Glutamatergic neuron (in vitro differentiated cells): ENCODE results near the gene PRC1. TPM values are rescaled to one million over a fixed set of nuclear protein-coding genes. Genes with fewer than 3 reads are reported as not detected.

ENCODE experiments used
- DNase-seq: peaks from one replicate; pipeline ENCODE4 v3.0.0; 2022
- H3K27ac Mint-ChIP-seq: one replicate; pipeline ENCODE4 v1.8.0; 2020; ENCODE audit warnings: mild to moderate bottlenecking, mixed read lengths, inconsistent platforms; ENCODE audit not compliant: unreplicated experiment
- H3K27me3 Mint-ChIP-seq: one replicate; pipeline ENCODE4 v1.8.0; 2020; ENCODE audit warnings: mild to moderate bottlenecking, moderate library complexity, mixed read lengths, inconsistent platforms; ENCODE audit not compliant: unreplicated experiment
- H3K36me3 Mint-ChIP-seq: one replicate; pipeline ENCODE4 v1.8.0; 2020; ENCODE audit warnings: mild to moderate bottlenecking, mixed read lengths, inconsistent platforms; ENCODE audit not compliant: unreplicated experiment
- H3K4me1 Mint-ChIP-seq: one replicate; pipeline ENCODE4 v1.8.0; 2020; ENCODE audit warnings: mild to moderate bottlenecking, low read depth, mixed read lengths, inconsistent platforms; ENCODE audit not compliant: unreplicated experiment
- H3K4me3 Mint-ChIP-seq: one replicate; pipeline ENCODE4 v1.8.0; 2020; ENCODE audit warnings: mild to moderate bottlenecking, mixed read lengths, inconsistent platforms; ENCODE audit not compliant: unreplicated experiment
- H3K9me3 Mint-ChIP-seq: one replicate; pipeline ENCODE4 v1.8.0; 2020; ENCODE audit warnings: mild to moderate bottlenecking, moderate library complexity, mixed read lengths, inconsistent platforms; ENCODE audit not compliant: unreplicated experiment
- total RNA-seq: library from RNA; stranded (reverse); fragmentation: NEBNext Ultra II Directional; extraction: Animal tissue kit (Norgen Biotek cat#: 25700); gene quantifications from one replicate; pipeline ENCODE4 v1.2.1, GENCODE V29; 2021; ENCODE audit not compliant: unreplicated experiment
- TF ChIP-seq, protein P1 (sequence below): fragments of 200-600 bp; sonication (generic); IDR thresholded peaks from one replicate; pipeline ENCODE4 v1.5.0; 2021; ENCODE audit not compliant: partially characterized antibody, unreplicated experiment

The PRC1 gene
- total RNA-seq, 1 donor from 2014 or later, result 42.5 TPM

DNA sequence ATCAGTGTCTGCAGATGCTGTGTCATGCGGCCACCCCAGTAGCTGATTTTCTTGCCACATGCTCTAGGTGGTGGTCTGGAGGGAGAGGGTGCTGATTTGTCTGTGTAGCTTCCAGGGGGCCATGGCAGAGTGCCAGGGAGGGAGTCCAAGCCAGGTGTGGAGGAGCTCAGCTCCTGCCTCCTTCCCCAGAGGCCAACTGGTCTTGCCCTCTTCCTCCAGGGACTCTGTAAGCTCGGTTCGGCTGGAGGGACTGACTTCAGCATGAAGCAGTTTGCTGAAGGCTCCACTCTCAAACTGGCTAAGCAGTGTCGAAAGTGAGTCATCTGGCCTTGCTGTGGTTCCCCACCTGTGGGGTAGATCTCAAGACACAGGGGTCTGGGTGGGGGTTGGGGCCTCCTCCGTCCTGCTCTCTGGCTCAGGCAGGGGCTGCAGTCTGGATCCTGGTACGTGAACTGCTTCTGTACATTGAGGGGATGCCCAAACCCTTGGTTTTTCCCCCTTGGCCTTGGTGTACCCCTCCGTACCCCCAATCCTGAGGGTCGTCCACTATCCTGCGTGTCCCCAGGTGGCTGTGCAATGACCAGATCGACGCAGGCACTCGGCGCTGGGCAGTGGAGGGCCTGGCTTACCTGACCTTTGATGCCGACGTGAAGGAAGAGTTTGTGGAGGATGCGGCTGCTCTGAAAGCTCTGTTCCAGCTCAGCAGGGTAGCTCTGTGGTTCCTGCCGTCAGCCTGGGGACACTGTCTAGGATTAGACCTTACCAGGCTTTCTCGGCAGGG is 46.6 kb downstream of the PRC1 start:
- peaks cover 3% of the 10 kb centered on the region for H3K9me3 Mint-ChIP-seq
- H3K4me3 Mint-ChIP-seq, result no peak overlapping the region
- no peaks in the 10 kb centered on the region for H3K4me1 Mint-ChIP-seq
- H3K27me3 Mint-ChIP-seq, result peaks cover 5% of the 10 kb centered on the region
- H3K27ac Mint-ChIP-seq, result no peak overlapping the region
- TF ChIP-seq, protein P1, sequence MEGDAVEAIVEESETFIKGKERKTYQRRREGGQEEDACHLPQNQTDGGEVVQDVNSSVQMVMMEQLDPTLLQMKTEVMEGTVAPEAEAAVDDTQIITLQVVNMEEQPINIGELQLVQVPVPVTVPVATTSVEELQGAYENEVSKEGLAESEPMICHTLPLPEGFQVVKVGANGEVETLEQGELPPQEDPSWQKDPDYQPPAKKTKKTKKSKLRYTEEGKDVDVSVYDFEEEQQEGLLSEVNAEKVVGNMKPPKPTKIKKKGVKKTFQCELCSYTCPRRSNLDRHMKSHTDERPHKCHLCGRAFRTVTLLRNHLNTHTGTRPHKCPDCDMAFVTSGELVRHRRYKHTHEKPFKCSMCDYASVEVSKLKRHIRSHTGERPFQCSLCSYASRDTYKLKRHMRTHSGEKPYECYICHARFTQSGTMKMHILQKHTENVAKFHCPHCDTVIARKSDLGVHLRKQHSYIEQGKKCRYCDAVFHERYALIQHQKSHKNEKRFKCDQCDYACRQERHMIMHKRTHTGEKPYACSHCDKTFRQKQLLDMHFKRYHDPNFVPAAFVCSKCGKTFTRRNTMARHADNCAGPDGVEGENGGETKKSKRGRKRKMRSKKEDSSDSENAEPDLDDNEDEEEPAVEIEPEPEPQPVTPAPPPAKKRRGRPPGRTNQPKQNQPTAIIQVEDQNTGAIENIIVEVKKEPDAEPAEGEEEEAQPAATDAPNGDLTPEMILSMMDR, result no peak
- no peak for DNase-seq
- no peaks in the 10 kb centered on the region for H3K36me3 Mint-ChIP-seq

DNA sequence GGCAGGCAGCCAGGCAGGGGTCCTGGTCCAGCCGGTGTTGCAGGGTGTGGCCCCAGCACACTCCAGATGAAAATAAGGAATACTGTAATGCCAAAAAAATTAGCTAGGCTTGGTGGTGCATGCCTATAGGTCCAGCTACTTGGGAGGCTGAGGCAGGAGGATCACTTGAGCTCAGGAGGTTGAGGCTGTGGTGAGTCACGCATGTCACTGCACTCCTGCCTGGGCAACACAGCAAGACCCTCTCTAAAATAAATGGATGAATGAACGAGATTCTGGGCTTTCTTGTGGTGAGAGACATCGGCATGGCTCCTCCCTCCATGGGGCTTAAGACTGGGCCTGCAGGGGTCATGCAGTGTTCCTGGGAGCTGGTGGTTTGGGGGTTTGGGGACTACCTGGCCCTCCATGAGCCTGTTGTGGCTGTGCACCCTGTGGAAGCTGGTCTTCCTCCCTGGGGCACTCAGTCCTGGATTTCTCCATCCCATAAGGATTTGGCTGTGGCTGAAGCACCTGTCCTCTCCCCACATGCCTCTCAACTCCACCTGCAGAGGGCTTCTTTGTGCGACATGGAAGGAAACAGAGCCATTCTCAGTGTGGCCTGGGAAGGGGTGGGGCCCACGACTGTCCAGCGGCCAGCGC is 47.3 kb downstream of the PRC1 start:
- no peak for DNase-seq
- Mint-ChIP-seq H3K36me3 (no peaks in the 10 kb centered on the region), H3K4me1 (no peaks in the 10 kb centered on the region), H3K4me3 (no peak overlapping the region), H3K9me3 (peaks cover 2% of the 10 kb centered on the region), H3K27ac (no peak overlapping the region), H3K27me3 (peaks cover 4% of the 10 kb centered on the region)
- TF ChIP-seq, protein P1, result no peak

DNA sequence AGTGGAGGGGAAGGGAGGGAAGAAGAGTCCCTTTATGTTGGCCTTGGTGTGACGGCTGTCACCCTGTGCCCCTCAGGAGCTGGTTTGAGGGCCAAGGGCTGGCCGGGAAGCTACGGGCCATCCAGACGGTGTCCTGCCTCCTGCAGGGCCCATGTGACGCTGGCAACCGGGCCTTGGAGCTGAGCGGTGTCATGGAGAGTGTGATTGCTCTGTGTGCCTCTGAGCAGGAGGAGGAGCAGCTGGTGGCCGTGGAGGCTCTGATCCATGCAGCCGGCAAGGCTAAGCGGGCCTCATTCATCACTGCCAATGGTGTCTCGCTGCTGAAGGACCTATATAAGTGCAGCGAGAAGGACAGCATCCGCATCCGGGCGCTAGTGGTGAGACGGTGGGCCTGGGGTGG is 47.8 kb downstream of the PRC1 start:
- Mint-ChIP-seq H3K9me3 (peaks cover 2% of the 10 kb centered on the region), H3K27ac (no peak overlapping the region), H3K4me1 (no peaks in the 10 kb centered on the region), H3K36me3 (no peaks in the 10 kb centered on the region), H3K4me3 (no peak overlapping the region), H3K27me3 (no peaks in the 10 kb centered on the region)
- no peak for DNase-seq
- TF ChIP-seq, protein P1, result no peak

DNA sequence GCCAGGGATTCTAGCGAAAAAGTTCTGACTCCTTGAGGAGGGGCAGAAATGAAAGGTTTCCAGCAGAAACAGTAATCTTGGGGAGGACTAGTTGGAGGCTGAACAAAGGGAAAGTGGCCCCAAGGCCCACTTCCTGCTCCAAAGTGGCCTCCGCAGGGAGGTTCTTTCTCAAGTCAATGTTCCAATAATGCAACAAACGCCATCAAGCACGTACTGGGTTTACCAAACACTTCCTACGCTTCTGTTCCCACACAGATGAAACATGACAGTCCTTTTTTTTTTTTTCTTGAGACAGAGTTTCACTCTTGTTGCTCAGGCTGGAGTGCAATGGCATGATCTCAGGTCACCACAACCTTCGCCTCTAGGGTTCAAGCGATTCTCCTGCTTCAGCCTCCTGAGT is 49.2 kb downstream of the PRC1 start:
- H3K9me3 Mint-ChIP-seq, result peaks cover 2% of the 10 kb centered on the region
- H3K4me1 Mint-ChIP-seq, result no peaks in the 10 kb centered on the region
- H3K4me3 Mint-ChIP-seq, result no peak overlapping the region
- DNase-seq, result no peak
- H3K36me3 Mint-ChIP-seq, result no peaks in the 10 kb centered on the region
- H3K27me3 Mint-ChIP-seq, result no peaks in the 10 kb centered on the region
- TF ChIP-seq, protein P1, result no peak
- no peak overlapping the region for H3K27ac Mint-ChIP-seq

DNA sequence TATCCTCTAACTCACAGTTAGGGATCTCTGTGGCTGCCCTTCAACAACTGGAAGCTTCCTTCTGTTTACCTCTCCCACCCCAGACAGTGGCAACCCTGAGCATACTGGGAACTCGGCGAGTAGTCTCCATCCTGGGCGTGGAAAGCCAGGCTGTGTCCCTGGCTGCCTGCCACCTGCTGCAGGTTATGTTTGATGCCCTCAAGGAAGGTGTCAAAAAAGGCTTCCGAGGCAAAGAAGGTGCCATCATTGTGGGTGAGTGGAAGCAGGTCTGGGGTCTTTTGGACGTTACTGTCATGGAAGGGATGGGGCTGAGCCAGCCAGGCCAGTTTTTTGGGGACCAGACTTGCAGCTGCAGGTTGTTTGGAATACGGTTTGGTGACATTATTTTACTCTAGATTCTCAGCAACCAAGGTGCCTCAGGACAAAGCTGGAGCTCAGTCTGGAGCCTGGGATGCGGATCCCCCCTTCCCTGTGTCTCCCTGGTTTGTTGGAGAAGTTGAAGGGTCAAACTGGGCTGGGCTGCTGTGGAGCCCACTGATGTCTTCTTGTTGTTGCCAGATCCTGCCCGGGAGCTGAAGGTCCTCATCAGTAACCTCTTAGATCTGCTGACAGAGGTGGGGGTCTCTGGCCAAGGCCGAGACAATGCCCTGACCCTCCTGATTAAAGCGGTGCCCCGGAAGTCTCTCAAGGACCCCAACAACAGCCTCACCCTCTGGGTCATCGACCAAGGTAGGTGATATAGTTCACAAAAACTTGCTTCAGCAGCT is 51.8 kb downstream of the PRC1 start:
- Mint-ChIP-seq H3K36me3 (no peaks in the 10 kb centered on the region), H3K4me1 (no peaks in the 10 kb centered on the region)
- TF ChIP-seq, protein P1, result no peak

More for the DNA sequence above, 51.8 kb downstream of the PRC1 start:
- peaks cover 2% of the 10 kb centered on the region for H3K9me3 Mint-ChIP-seq
- H3K27me3 Mint-ChIP-seq, result no peaks in the 10 kb centered on the region
- DNase-seq, result no peak
- H3K27ac Mint-ChIP-seq, result no peak overlapping the region
- no peak overlapping the region for H3K4me3 Mint-ChIP-seq
